ENCODE results near the gene PACS2. TPM values are rescaled to one million over a fixed set of nuclear protein-coding genes. Genes with fewer than 3 reads are reported as not detected.

The PACS2 gene
- total and polyA plus RNA-seq, 2 of the 8 experiments (the other 6 are each of a cell fraction or from before 2014, with no cell fraction given): 38.0 to 62.8 TPM

GRCh38 chr14:105315941-105316576 lies 1.5 kb downstream of the PACS2 start:
- H2BK5ac ChIP-seq (ENCODE audit: low read depth, low read length): no peak overlapping the region
- no peak overlapping the region for H3K14ac ChIP-seq (ENCODE audit: insufficient read length)
- H2BK15ac ChIP-seq (ENCODE audit: low read length): no peak overlapping the region
- H3K4me1 ChIP-seq (replicated peaks in 1 of 4; ENCODE audit: control insufficient read depth in 3 of 4, insufficient read depth in 4 of 4, low read length in 3 of 4): peaks cover 0 to 16% (median 9%) of the 10 kb centered on the region in 4 experiments; a peak in 6 of 7 replicates
- no peak overlapping the region for H2AFZ ChIP-seq (ENCODE audit: low read length)
- peaks cover 7 to 47% of the 10 kb centered on the region in 2 experiments; a peak in 3 of 4 replicates for H3K79me2 ChIP-seq (ENCODE audit: control insufficient read depth in 1 of 2, insufficient read depth in 2 of 2, low read length in 2 of 2)
- no peak overlapping the region for H4K8ac ChIP-seq (ENCODE audit: extremely low read depth, insufficient read depth, low read length)
- H3K4me2 ChIP-seq (ENCODE audit: insufficient read depth in 1 of 2, low read depth in 2 of 2, low read length in 2 of 2): peak overlapping the region; percentile 82 to 94
- no peak overlapping the region for H2BK20ac ChIP-seq (ENCODE audit: low read length)
- H2AK5ac ChIP-seq (ENCODE audit: low read depth, low read length): no peak overlapping the region; the same call in 1 of the 2 replicates
- no peak overlapping the region for H3K27ac ChIP-seq (ENCODE audit: low read depth, low read length)
- CTCF ChIA-PET (ENCODE audit: partially characterized antibody): interaction anchor here (0.9 to 1.6 kb wide), 4 partner anchors 8 to 34 kb away, joined by 3 to 5 read pairs (median 4); no protein-coding TSS in a partner anchor
- 92% methylated on average over 14 of the region's 15 CpGs; no CpG with 5 or more reads in 1 of the 2 experiments for WGBS, 2 experiments (ENCODE audit: extremely low coverage in 1 of 2, insufficient coverage in 1 of 2, insufficient read length in 1 of 2, insufficient replicate concordance in 2 of 2, low coverage in 1 of 2, low lambda C conversion rate in 2 of 2, missing lambda C conversion rate in 1 of 2)
- no peak overlapping the region for H2BK120ac ChIP-seq (replicated peaks; ENCODE audit: low read depth, low read length)
- peaks cover 20% of the 10 kb centered on the region for H3K79me1 ChIP-seq (ENCODE audit: low read depth, low read length)
- no peak overlapping the region for H3K4ac ChIP-seq (replicated peaks; ENCODE audit: insufficient read length, low read depth, low read length)
- no peak overlapping the region for H3K23ac ChIP-seq (ENCODE audit: insufficient read length)
- TF ChIP-seq TAF1 (IDR thresholded peaks at IDR 0.05; ENCODE audit: low read depth, low read length): no peak
- TF ChIP-seq CBX8 (IDR thresholded peaks at IDR 0.05; ENCODE audit: borderline replicate concordance, low read depth, low read length): no peak
- TF ChIP-seq ZNF274 (IDR thresholded peaks at IDR 0.05; ENCODE audit: borderline replicate concordance, extremely low read depth, low read length): no peak
- TF ChIP-seq KDM4A (IDR thresholded peaks at IDR 0.05; ENCODE audit: low read depth, low read length, severe bottlenecking): no peak
- H3K9ac ChIP-seq (replicated peaks in 1 of 4; ENCODE audit: extremely low read depth in 1 of 4, low read depth in 3 of 4, low read length in 3 of 4): no peak overlapping the region
- POLR2A ChIA-PET (ENCODE audit: partially characterized antibody): interaction anchor here (0.5 to 1.5 kb wide), 2 partner anchors 12 to 157 kb away, joined by 3 to 4 read pairs; no protein-coding TSS in a partner anchor
- no peak overlapping the region for H4K91ac ChIP-seq (replicated peaks; ENCODE audit: insufficient read length, low read length)
- no peak for FAIRE-seq
- peaks cover 7% of the 10 kb centered on the region; the same call in 1 of the 2 replicates for H3K23me2 ChIP-seq (ENCODE audit: low read depth, low read length)
- no peak overlapping the region for H4K5ac ChIP-seq (ENCODE audit: insufficient read length, low read depth, low read length)
- peaks cover 0 to 4% (median 0%) of the 10 kb centered on the region in 4 experiments; a peak in 1 of 7 replicates for H3K27me3 ChIP-seq (replicated peaks in 1 of 4; ENCODE audit: control insufficient read depth in 3 of 4, extremely low read depth in 1 of 4, insufficient read depth in 3 of 4, low read length in 3 of 4)
- H3K9me3 ChIP-seq (ENCODE audit: insufficient read depth in 2 of 2, low read depth in 1 of 2, low read length in 1 of 2): no peaks in the 10 kb centered on the region
- H4K20me1 ChIP-seq (replicated peaks in 1 of 2; ENCODE audit: control insufficient read depth in 1 of 2, insufficient read depth in 2 of 2, low read length in 2 of 2): peaks cover 7 to 25% of the 10 kb centered on the region in 2 experiments
- no peak overlapping the region for H3K18ac ChIP-seq (ENCODE audit: extremely low read depth, low read length)
- DNase-seq (ENCODE audit: low read depth in 1 of 2, low spot score in 2 of 2): no peak
- H2BK12ac ChIP-seq (ENCODE audit: low read depth, low read length): no peak overlapping the region
- H3K56ac ChIP-seq (replicated peaks; ENCODE audit: insufficient read length, low read depth, low read length): no peak overlapping the region
- no peaks in the 10 kb centered on the region for H3K36me3 ChIP-seq (ENCODE audit: control insufficient read depth in 2 of 4, insufficient read depth in 4 of 4, low read length in 3 of 4)
- peak overlapping the region; percentile 60 to 78 (median 74); a peak in 5 of 8 replicates for H3K4me3 ChIP-seq (ENCODE audit: extremely low read depth in 1 of 4, insufficient read depth in 2 of 4, low read depth in 3 of 4, low read length in 4 of 4)

Measured in H1 (cell line).